Measurements from ENCODE around the gene ZNF587B. TPM values are rescaled to one million over a fixed set of nuclear protein-coding genes. Genes with fewer than 3 reads are reported as not detected.
"Not testable (repeated sequence)": the region's sequence is repeated elsewhere in the genome, so short reads cannot be mapped to it uniquely, and the experiment has no call there.

ZNF587B gene
- total and polyA plus RNA-seq, 9 donors: 3.3 to 10.5 (median 4.6) TPM

GRCh38 chr19:57869655-57870054, 39.6 kb downstream of the ZNF587B start:
- WGBS (ENCODE audit: insufficient coverage): no CpG with 5 or more reads among the region's 6 CpGs
- not testable (repeated sequence) for DNase-seq; H3K27me3 ChIP-seq (ENCODE audit: control insufficient read depth, insufficient read depth, low read length); H3K4me1 ChIP-seq (ENCODE audit: control insufficient read depth, insufficient read depth, low read length); H3K4me3 ChIP-seq (ENCODE audit: low read length); H3K27ac ChIP-seq (ENCODE audit: low read length)
- H3K36me3 ChIP-seq (ENCODE audit: control insufficient read depth, insufficient read depth, low read length): peaks cover 33% of the 10 kb centered on the region
- peaks cover 77% of the 10 kb centered on the region for H3K9me3 ChIP-seq (replicated peaks; ENCODE audit: control insufficient read depth, low read depth, low read length)

GRCh38 chr19:57870225-57870624, 40.1 kb downstream of the ZNF587B start:
- DNase-seq: no peak
- WGBS (ENCODE audit: insufficient coverage): no CpG with 5 or more reads among the region's 2 CpGs
- no peak overlapping the region for H3K27ac ChIP-seq (ENCODE audit: low read length)
- H3K9me3 ChIP-seq (replicated peaks; ENCODE audit: control insufficient read depth, low read depth, low read length): peaks cover 78% of the 10 kb centered on the region
- no peak overlapping the region for H3K4me3 ChIP-seq (ENCODE audit: low read length)
- H3K27me3 ChIP-seq (ENCODE audit: control insufficient read depth, insufficient read depth, low read length): no peaks in the 10 kb centered on the region
- H3K36me3 ChIP-seq (ENCODE audit: control insufficient read depth, insufficient read depth, low read length): peaks cover 32% of the 10 kb centered on the region
- H3K4me1 ChIP-seq (ENCODE audit: control insufficient read depth, insufficient read depth, low read length): no peaks in the 10 kb centered on the region

- no peak overlapping the region for H3K27ac ChIP-seq (ENCODE audit: low read length)
- no peaks in the 10 kb centered on the region for H3K4me1 ChIP-seq (ENCODE audit: control insufficient read depth, insufficient read depth, low read length)
- peaks cover 75% of the 10 kb centered on the region for H3K9me3 ChIP-seq (replicated peaks; ENCODE audit: control insufficient read depth, low read depth, low read length)
- DNase-seq: no peak
- H3K4me3 ChIP-seq (ENCODE audit: low read length): no peak overlapping the region
- no peaks in the 10 kb centered on the region for H3K27me3 ChIP-seq (ENCODE audit: control insufficient read depth, insufficient read depth, low read length)
- H3K36me3 ChIP-seq (ENCODE audit: control insufficient read depth, insufficient read depth, low read length): peaks cover 24% of the 10 kb centered on the region
These were observed 42.4 kb downstream of the ZNF587B start for GRCh38 chr19:57872450-57872849.

- WGBS (ENCODE audit: insufficient coverage): 91% methylated on average over 2 of the region's 8 CpGs
- peaks cover 64% of the 10 kb centered on the region for H3K9me3 ChIP-seq (replicated peaks; ENCODE audit: control insufficient read depth, low read depth, low read length)
- not testable (repeated sequence) for H3K27me3 ChIP-seq (ENCODE audit: control insufficient read depth, insufficient read depth, low read length); H3K4me1 ChIP-seq (ENCODE audit: control insufficient read depth, insufficient read depth, low read length); H3K27ac ChIP-seq (ENCODE audit: low read length); DNase-seq; H3K4me3 ChIP-seq (ENCODE audit: low read length)
- peaks cover 15% of the 10 kb centered on the region for H3K36me3 ChIP-seq (ENCODE audit: control insufficient read depth, insufficient read depth, low read length)
These were observed 44.0 kb downstream of the ZNF587B start for GRCh38 chr19:57873883-57874799.

GRCh38 chr19:57886046-57886445, 55.9 kb downstream of the ZNF587B start:
- Histone ChIP-seq H3K27ac (ENCODE audit: low read length) (no peak overlapping the region), H3K36me3 (ENCODE audit: control insufficient read depth, insufficient read depth, low read length) (peaks cover 13% of the 10 kb centered on the region), H3K27me3 (ENCODE audit: control insufficient read depth, insufficient read depth, low read length) (no peaks in the 10 kb centered on the region), H3K9me3 (replicated peaks; ENCODE audit: control insufficient read depth, low read depth, low read length) (peaks cover 14% of the 10 kb centered on the region), H3K4me3 (ENCODE audit: low read length) (no peak overlapping the region), H3K4me1 (ENCODE audit: control insufficient read depth, insufficient read depth, low read length) (peaks cover 2% of the 10 kb centered on the region)
- DNase-seq: no peak
- WGBS (ENCODE audit: insufficient coverage): 83% methylated on average over 2 of the region's 3 CpGs

GRCh38 chr19:57887195-57887941, 57.3 kb downstream of the ZNF587B start:
- no peak for DNase-seq
- Histone ChIP-seq H3K9me3 (replicated peaks; ENCODE audit: control insufficient read depth, low read depth, low read length) (peaks cover 14% of the 10 kb centered on the region), H3K36me3 (ENCODE audit: control insufficient read depth, insufficient read depth, low read length) (peaks cover 13% of the 10 kb centered on the region), H3K27ac (ENCODE audit: low read length) (no peak overlapping the region), H3K4me3 (ENCODE audit: low read length) (peak overlapping the region; percentile 71), H3K4me1 (ENCODE audit: control insufficient read depth, insufficient read depth, low read length) (peaks cover 2% of the 10 kb centered on the region), H3K27me3 (ENCODE audit: control insufficient read depth, insufficient read depth, low read length) (no peaks in the 10 kb centered on the region)
- 33% methylated on average over 2 of the region's 6 CpGs for WGBS (ENCODE audit: insufficient coverage)

GRCh38 chr19:57888107-57888559, 58.0 kb downstream of the ZNF587B start:
- Histone ChIP-seq H3K4me1 (ENCODE audit: control insufficient read depth, insufficient read depth, low read length) (peaks cover 2% of the 10 kb centered on the region), H3K4me3 (ENCODE audit: low read length) (peak overlapping the region; percentile 71), H3K9me3 (replicated peaks; ENCODE audit: control insufficient read depth, low read depth, low read length) (peaks cover 14% of the 10 kb centered on the region), H3K27me3 (ENCODE audit: control insufficient read depth, insufficient read depth, low read length) (no peaks in the 10 kb centered on the region), H3K27ac (ENCODE audit: low read length) (peak overlapping the region; percentile 77), H3K36me3 (ENCODE audit: control insufficient read depth, insufficient read depth, low read length) (peaks cover 13% of the 10 kb centered on the region)
- no peak for DNase-seq
- WGBS (ENCODE audit: insufficient coverage): 0% methylated on average over 4 of the region's 8 CpGs

- DNase-seq: peak; percentile 84
- Histone ChIP-seq H3K27me3 (ENCODE audit: control insufficient read depth, insufficient read depth, low read length) (no peaks in the 10 kb centered on the region), H3K9me3 (replicated peaks; ENCODE audit: control insufficient read depth, low read depth, low read length) (peaks cover 14% of the 10 kb centered on the region), H3K4me1 (ENCODE audit: control insufficient read depth, insufficient read depth, low read length) (peaks cover 2% of the 10 kb centered on the region), H3K4me3 (ENCODE audit: low read length) (peak within 1 kb of the TSS; percentile 71), H3K27ac (ENCODE audit: low read length) (peak within 1 kb of the TSS; percentile 77), H3K36me3 (ENCODE audit: control insufficient read depth, insufficient read depth, low read length) (peaks cover 13% of the 10 kb centered on the region)
- under 1% methylated on average over 35 of the region's 43 CpGs for WGBS (ENCODE audit: insufficient coverage)
These were observed 58.6 kb downstream of the ZNF587B start, which contains the start of gene ZNF814 for GRCh38 chr19:57888560-57889231. Gene ZNF814, minus strand, starts transcription at chr19:57889037. Its CDS starts 235 bp downstream, at chr19:57888802.

- 20% methylated on average over 1 of the region's 3 CpGs for WGBS (ENCODE audit: insufficient coverage)
- H3K27ac ChIP-seq (ENCODE audit: low read length); H3K27me3 ChIP-seq (ENCODE audit: control insufficient read depth, insufficient read depth, low read length); H3K36me3 ChIP-seq (ENCODE audit: control insufficient read depth, insufficient read depth, low read length); H3K9me3 ChIP-seq (replicated peaks; ENCODE audit: control insufficient read depth, low read depth, low read length); H3K4me1 ChIP-seq (ENCODE audit: control insufficient read depth, insufficient read depth, low read length); H3K4me3 ChIP-seq (ENCODE audit: low read length); DNase-seq: not testable (repeated sequence)
These were observed 60.6 kb downstream of the ZNF587B start for GRCh38 chr19:57890706-57891105.

Measured in muscle of leg (tissue), 11 donors.